Measurements from ENCODE around the gene MIA2.

MIA2 gene

GRCh38 chr14:39383026-39383660 is 149.4 kb downstream of the MIA2 start:
- no peak for TF ChIP-seq EZH2phosphoT487 (IDR thresholded peaks at IDR 0.05; ENCODE audit: borderline replicate concordance, low read length)
- TF ChIP-seq, protein P1, sequence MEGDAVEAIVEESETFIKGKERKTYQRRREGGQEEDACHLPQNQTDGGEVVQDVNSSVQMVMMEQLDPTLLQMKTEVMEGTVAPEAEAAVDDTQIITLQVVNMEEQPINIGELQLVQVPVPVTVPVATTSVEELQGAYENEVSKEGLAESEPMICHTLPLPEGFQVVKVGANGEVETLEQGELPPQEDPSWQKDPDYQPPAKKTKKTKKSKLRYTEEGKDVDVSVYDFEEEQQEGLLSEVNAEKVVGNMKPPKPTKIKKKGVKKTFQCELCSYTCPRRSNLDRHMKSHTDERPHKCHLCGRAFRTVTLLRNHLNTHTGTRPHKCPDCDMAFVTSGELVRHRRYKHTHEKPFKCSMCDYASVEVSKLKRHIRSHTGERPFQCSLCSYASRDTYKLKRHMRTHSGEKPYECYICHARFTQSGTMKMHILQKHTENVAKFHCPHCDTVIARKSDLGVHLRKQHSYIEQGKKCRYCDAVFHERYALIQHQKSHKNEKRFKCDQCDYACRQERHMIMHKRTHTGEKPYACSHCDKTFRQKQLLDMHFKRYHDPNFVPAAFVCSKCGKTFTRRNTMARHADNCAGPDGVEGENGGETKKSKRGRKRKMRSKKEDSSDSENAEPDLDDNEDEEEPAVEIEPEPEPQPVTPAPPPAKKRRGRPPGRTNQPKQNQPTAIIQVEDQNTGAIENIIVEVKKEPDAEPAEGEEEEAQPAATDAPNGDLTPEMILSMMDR (IDR thresholded peaks at IDR 0.05; ENCODE audit: low read depth, low read length, poor library complexity, severe bottlenecking), result no peak
- Histone ChIP-seq H3K27ac (ENCODE audit: low read depth, low read length) (no peak overlapping the region), H3K27me3 (ENCODE audit: control insufficient read depth, low read length) (no peaks in the 10 kb centered on the region), H4K20me1 (ENCODE audit: control insufficient read depth, insufficient read depth, low read depth, low read length) (no peaks in the 10 kb centered on the region), H3K36me3 (ENCODE audit: control insufficient read depth, low read length) (no peaks in the 10 kb centered on the region), H3K79me2 (ENCODE audit: control insufficient read depth, low read length) (no peaks in the 10 kb centered on the region), H3K4me3 (ENCODE audit: low read length) (no peak overlapping the region), H3K4me1 (ENCODE audit: control insufficient read depth, low read length) (no peaks in the 10 kb centered on the region), H3F3A (ENCODE audit: control insufficient read depth, insufficient read depth) (no peaks in the 10 kb centered on the region), H3K9me2 (replicated peaks; ENCODE audit: control insufficient read depth, low read length) (no peaks in the 10 kb centered on the region), H3K9me3 (ENCODE audit: control insufficient read depth, insufficient read depth, low read length) (no peaks in the 10 kb centered on the region), H3K4me2 (ENCODE audit: low read length) (no peak overlapping the region)

DNA sequence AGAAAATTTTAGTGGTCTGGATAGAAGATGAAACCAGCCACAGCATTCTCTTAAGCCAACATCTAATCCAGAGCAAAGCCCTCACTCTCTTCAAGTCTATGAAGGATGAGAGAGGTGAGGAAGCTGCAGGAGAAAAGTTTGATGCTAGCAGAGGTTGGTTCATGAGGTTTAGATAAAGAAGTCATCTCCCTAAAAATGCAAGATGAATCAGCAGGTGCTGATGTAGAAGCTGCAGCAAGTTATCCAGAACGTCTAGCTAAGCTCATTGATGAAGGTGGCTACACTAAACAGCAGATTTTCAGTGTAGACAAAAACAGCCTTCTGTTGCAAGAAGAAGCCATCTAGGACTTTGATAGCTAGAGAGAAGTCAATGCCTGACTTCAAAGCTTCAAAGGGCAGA is 150.0 kb downstream of the MIA2 start:
- Histone ChIP-seq H3K9me2 (replicated peaks; ENCODE audit: control insufficient read depth, low read length) (no peaks in the 10 kb centered on the region), H3K79me2 (ENCODE audit: control insufficient read depth, low read length) (no peaks in the 10 kb centered on the region), H3K27ac (ENCODE audit: low read depth, low read length) (no peak overlapping the region), H3K4me3 (ENCODE audit: low read length) (no peak overlapping the region), H3F3A (ENCODE audit: control insufficient read depth, insufficient read depth) (no peaks in the 10 kb centered on the region), H3K9me3 (ENCODE audit: control insufficient read depth, insufficient read depth, low read length) (no peaks in the 10 kb centered on the region), H3K36me3 (ENCODE audit: control insufficient read depth, low read length) (no peaks in the 10 kb centered on the region), H3K4me1 (ENCODE audit: control insufficient read depth, low read length) (no peaks in the 10 kb centered on the region), H3K4me2 (ENCODE audit: low read length) (no peak overlapping the region), H3K27me3 (ENCODE audit: control insufficient read depth, low read length) (no peaks in the 10 kb centered on the region), H4K20me1 (ENCODE audit: control insufficient read depth, insufficient read depth, low read depth, low read length) (no peaks in the 10 kb centered on the region)
- TF ChIP-seq EZH2phosphoT487 (IDR thresholded peaks at IDR 0.05; ENCODE audit: borderline replicate concordance, low read length), result no peak
- TF ChIP-seq, protein P1 (IDR thresholded peaks at IDR 0.05; ENCODE audit: low read depth, low read length, poor library complexity, severe bottlenecking), result no peak

DNA sequence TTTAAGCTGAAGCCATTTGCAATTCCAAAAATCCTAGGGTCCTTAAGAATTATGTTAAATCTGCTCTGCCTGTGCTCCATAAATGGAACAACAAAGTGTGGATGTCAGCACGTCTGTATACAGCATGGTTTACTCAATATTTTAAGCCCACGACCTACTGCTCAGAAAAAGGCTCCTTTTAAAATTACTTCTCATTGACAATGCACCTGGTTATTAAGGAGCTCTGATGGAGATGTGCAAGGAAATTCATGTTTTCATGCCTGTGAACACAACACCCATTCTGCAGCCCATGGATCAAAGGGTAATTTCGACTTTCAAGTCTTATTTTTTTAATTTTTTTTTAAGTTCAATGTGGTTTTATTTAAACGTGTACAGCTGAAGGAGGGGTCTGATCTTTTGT is 150.5 kb downstream of the MIA2 start:
- Histone ChIP-seq H3K4me1 (ENCODE audit: control insufficient read depth, low read length) (no peaks in the 10 kb centered on the region), H3K4me2 (ENCODE audit: low read length) (no peak overlapping the region), H3K9me2 (replicated peaks; ENCODE audit: control insufficient read depth, low read length) (no peaks in the 10 kb centered on the region), H3K4me3 (ENCODE audit: low read length) (no peak overlapping the region), H3K27me3 (ENCODE audit: control insufficient read depth, low read length) (no peaks in the 10 kb centered on the region), H3F3A (ENCODE audit: control insufficient read depth, insufficient read depth) (no peaks in the 10 kb centered on the region), H4K20me1 (ENCODE audit: control insufficient read depth, insufficient read depth, low read depth, low read length) (no peaks in the 10 kb centered on the region), H3K9me3 (ENCODE audit: control insufficient read depth, insufficient read depth, low read length) (no peaks in the 10 kb centered on the region), H3K36me3 (ENCODE audit: control insufficient read depth, low read length) (no peaks in the 10 kb centered on the region), H3K79me2 (ENCODE audit: control insufficient read depth, low read length) (no peaks in the 10 kb centered on the region), H3K27ac (ENCODE audit: low read depth, low read length) (no peak overlapping the region)
- TF ChIP-seq EZH2phosphoT487 (IDR thresholded peaks at IDR 0.05; ENCODE audit: borderline replicate concordance, low read length), result no peak
- TF ChIP-seq, protein P1 (IDR thresholded peaks at IDR 0.05; ENCODE audit: low read depth, low read length, poor library complexity, severe bottlenecking), result no peak
